ENCODE results near the gene ZC3H12D.
"Not testable (repeated sequence)": the region's sequence is repeated elsewhere in the genome, so short reads cannot be mapped to it uniquely, and the experiment has no call there.

Gene ZC3H12D

GRCh38 chr6:149445095-149445466, 39.7 kb downstream of the ZC3H12D start:
- H3K36me3 Mint-ChIP-seq (ENCODE audit: low read depth), result no peaks in the 10 kb centered on the region
- no peak overlapping the region for H3K4me3 Mint-ChIP-seq

GRCh38 chr6:149444360-149445094, 40.3 kb downstream of the ZC3H12D start:
- not testable (repeated sequence) for H3K4me3 Mint-ChIP-seq, DNase-seq

More at GRCh38 chr6:149445095-149445466, 39.7 kb downstream of the ZC3H12D start:
- DNase-seq, result no peak
- Mint-ChIP-seq H3K27ac (no peak overlapping the region), H3K9me3 (no peaks in the 10 kb centered on the region), H3K4me1 (peaks cover 53% of the 10 kb centered on the region), H3K27me3 (ENCODE audit: low read depth, poor library complexity) (peaks cover 28% of the 10 kb centered on the region)
- TF ChIP-seq CTCF (IDR thresholded peaks at IDR 0.05), result no peak

GRCh38 chr6:149443411-149444181, 41.2 kb downstream of the ZC3H12D start:
- no peak for TF ChIP-seq CTCF (IDR thresholded peaks at IDR 0.05)
- H3K9me3 Mint-ChIP-seq, result no peaks in the 10 kb centered on the region
- peaks cover 56% of the 10 kb centered on the region for H3K4me1 Mint-ChIP-seq
- peak overlapping the region; percentile 4 for H3K27ac Mint-ChIP-seq
- H3K36me3 Mint-ChIP-seq (ENCODE audit: low read depth), result no peaks in the 10 kb centered on the region
- H3K27me3 Mint-ChIP-seq (ENCODE audit: low read depth, poor library complexity), result peaks cover 20% of the 10 kb centered on the region
- no peak for DNase-seq
- H3K4me3 Mint-ChIP-seq, result no peak overlapping the region

More at GRCh38 chr6:149444360-149445094, 40.3 kb downstream of the ZC3H12D start:
- not testable (repeated sequence) for H3K27ac Mint-ChIP-seq; H3K9me3 Mint-ChIP-seq; H3K36me3 Mint-ChIP-seq (ENCODE audit: low read depth)
- Mint-ChIP-seq H3K4me1 (peaks cover 55% of the 10 kb centered on the region), H3K27me3 (ENCODE audit: low read depth, poor library complexity) (peaks cover 23% of the 10 kb centered on the region)

GRCh38 chr6:149441740-149442139, 43.1 kb downstream of the ZC3H12D start:
- TF ChIP-seq CTCF (IDR thresholded peaks at IDR 0.05), result no peak
- H3K9me3 Mint-ChIP-seq, result no peaks in the 10 kb centered on the region
- peak overlapping the region; percentile 93 for H3K27ac Mint-ChIP-seq
- no peaks in the 10 kb centered on the region for H3K36me3 Mint-ChIP-seq (ENCODE audit: low read depth)
- H3K4me3 Mint-ChIP-seq, result peak overlapping the region; percentile 33
- peaks cover 23% of the 10 kb centered on the region for H3K27me3 Mint-ChIP-seq (ENCODE audit: low read depth, poor library complexity)
- H3K4me1 Mint-ChIP-seq, result peaks cover 52% of the 10 kb centered on the region
- DNase-seq, result no peak

GRCh38 chr6:149440735-149441671, 43.8 kb downstream of the ZC3H12D start:
- Mint-ChIP-seq H3K4me3 (peak overlapping the region; percentile 33), H3K27ac (peak overlapping the region; percentile 93), H3K27me3 (ENCODE audit: low read depth, poor library complexity) (peaks cover 20% of the 10 kb centered on the region)

More at GRCh38 chr6:149440735-149441671, 43.8 kb downstream of the ZC3H12D start:
- DNase-seq, result peak; percentile 54
- TF ChIP-seq CTCF (IDR thresholded peaks at IDR 0.05), result no peak
- no peaks in the 10 kb centered on the region for H3K36me3 Mint-ChIP-seq (ENCODE audit: low read depth)
- peaks cover 52% of the 10 kb centered on the region for H3K4me1 Mint-ChIP-seq
- no peaks in the 10 kb centered on the region for H3K9me3 Mint-ChIP-seq

Data from nephron progenitor cell (in vitro differentiated cells).